Sigmoid colon (tissue), 3 donors: ENCODE results near the gene TSPAN15.

Source experiments
- POLR2A ChIP-seq, 2 donors: fragments of 450-650 bp; IDR thresholded peaks; one replicate each; pipeline ENCODE4 v1.6.1; 2016; ENCODE audit warnings: antibody characterized with exemption in 2 of 2, mild to moderate bottlenecking in 2 of 2, moderate library complexity in 2 of 2
- TF ChIP-seq, protein P1 (sequence below), 4 experiments: fragments of 450-650 bp in 3 of 4; fragments of 200-600 bp in 1 of 4; IDR thresholded peaks; one replicate each; pipeline ENCODE4 v1.5.1; 2016 to 2019; ENCODE audit warnings: antibody characterized with exemption in 4 of 4, mild to moderate bottlenecking in 3 of 4, moderate library complexity in 2 of 4

- TF ChIP-seq, protein P1, sequence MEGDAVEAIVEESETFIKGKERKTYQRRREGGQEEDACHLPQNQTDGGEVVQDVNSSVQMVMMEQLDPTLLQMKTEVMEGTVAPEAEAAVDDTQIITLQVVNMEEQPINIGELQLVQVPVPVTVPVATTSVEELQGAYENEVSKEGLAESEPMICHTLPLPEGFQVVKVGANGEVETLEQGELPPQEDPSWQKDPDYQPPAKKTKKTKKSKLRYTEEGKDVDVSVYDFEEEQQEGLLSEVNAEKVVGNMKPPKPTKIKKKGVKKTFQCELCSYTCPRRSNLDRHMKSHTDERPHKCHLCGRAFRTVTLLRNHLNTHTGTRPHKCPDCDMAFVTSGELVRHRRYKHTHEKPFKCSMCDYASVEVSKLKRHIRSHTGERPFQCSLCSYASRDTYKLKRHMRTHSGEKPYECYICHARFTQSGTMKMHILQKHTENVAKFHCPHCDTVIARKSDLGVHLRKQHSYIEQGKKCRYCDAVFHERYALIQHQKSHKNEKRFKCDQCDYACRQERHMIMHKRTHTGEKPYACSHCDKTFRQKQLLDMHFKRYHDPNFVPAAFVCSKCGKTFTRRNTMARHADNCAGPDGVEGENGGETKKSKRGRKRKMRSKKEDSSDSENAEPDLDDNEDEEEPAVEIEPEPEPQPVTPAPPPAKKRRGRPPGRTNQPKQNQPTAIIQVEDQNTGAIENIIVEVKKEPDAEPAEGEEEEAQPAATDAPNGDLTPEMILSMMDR (IDR thresholded peaks at IDR 0.05) = no peak
- no peak for TF ChIP-seq POLR2A (IDR thresholded peaks at IDR 0.05)
Observed at GRCh38 chr10:69438536-69439349, 12.5 kb upstream of the TSPAN15 start.
